ENCODE results near the gene SMOC1.
"Not testable (repeated sequence)": the region's sequence is repeated elsewhere in the genome, so short reads cannot be mapped to it uniquely, and the experiment has no call there.

The SMOC1 gene

GRCh38 chr14:69903046-69903445, 23.8 kb downstream of the SMOC1 start:
- DNase-seq: not testable (repeated sequence)

GRCh38 chr14:69904246-69904645, 25.0 kb downstream of the SMOC1 start:
- no peak for DNase-seq

- no peak for DNase-seq
These were observed 27.0 kb downstream of the SMOC1 start for GRCh38 chr14:69906201-69906600.

GRCh38 chr14:69909826-69910550, 30.8 kb downstream of the SMOC1 start:
- DNase-seq: no peak

- no peak for DNase-seq
These were observed 31.7 kb downstream of the SMOC1 start for GRCh38 chr14:69910871-69911270.

GRCh38 chr14:69913686-69914085, 34.5 kb downstream of the SMOC1 start:
- DNase-seq: no peak

GRCh38 chr14:69916396-69916795, 37.2 kb downstream of the SMOC1 start:
- no peak for DNase-seq

- DNase-seq: no peak
These were observed 38.1 kb downstream of the SMOC1 start for GRCh38 chr14:69917287-69917686.

- no peak for DNase-seq
These were observed 40.6 kb downstream of the SMOC1 start for GRCh38 chr14:69919815-69920214.

- no peak for DNase-seq
These were observed 41.8 kb downstream of the SMOC1 start for GRCh38 chr14:69921052-69921451.

GRCh38 chr14:69922198-69922597, 43.0 kb downstream of the SMOC1 start:
- no peak for DNase-seq

GRCh38 chr14:69924201-69924600, 45.0 kb downstream of the SMOC1 start:
- no peak for DNase-seq

- DNase-seq: no peak
These were observed 48.9 kb downstream of the SMOC1 start for GRCh38 chr14:69928111-69928523.

- DNase-seq: no peak
These were observed 51.7 kb downstream of the SMOC1 start for GRCh38 chr14:69930780-69931379.

GRCh38 chr14:69931960-69932359, 52.7 kb downstream of the SMOC1 start:
- DNase-seq: peak; percentile 9

- no peak for DNase-seq
These were observed 53.2 kb downstream of the SMOC1 start for GRCh38 chr14:69932391-69932790.

- no peak for DNase-seq
These were observed 54.5 kb downstream of the SMOC1 start for GRCh38 chr14:69933623-69934275.

GRCh38 chr14:69937367-69938081, 58.3 kb downstream of the SMOC1 start:
- no peak for DNase-seq

- no peak for DNase-seq
These were observed 59.5 kb downstream of the SMOC1 start for GRCh38 chr14:69938751-69939150.

- no peak for DNase-seq
These were observed 62.8 kb downstream of the SMOC1 start for GRCh38 chr14:69941768-69942742.

GRCh38 chr14:69943084-69943780, 64.0 kb downstream of the SMOC1 start:
- no peak for DNase-seq

- DNase-seq: no peak
These were observed 66.1 kb downstream of the SMOC1 start for GRCh38 chr14:69945347-69945746.

Measured in activated gamma-delta T cell treated with Interleukin-2 at 50 U/mL for 16 hours (primary cell).